CD4-positive, alpha-beta T cell treated with Interleukin-4 for 1 hour (primary cell): ENCODE results near the gene RMDN2.
"Not testable (repeated sequence)": the region's sequence is repeated elsewhere in the genome, so short reads cannot be mapped to it uniquely, and the experiment has no call there.

Source experiments
- DNase-seq, 2 donors: peaks; one replicate each; pipeline ENCODE4 v3.0.0-alpha.2; 2020 to 2022

Gene RMDN2

DNA sequence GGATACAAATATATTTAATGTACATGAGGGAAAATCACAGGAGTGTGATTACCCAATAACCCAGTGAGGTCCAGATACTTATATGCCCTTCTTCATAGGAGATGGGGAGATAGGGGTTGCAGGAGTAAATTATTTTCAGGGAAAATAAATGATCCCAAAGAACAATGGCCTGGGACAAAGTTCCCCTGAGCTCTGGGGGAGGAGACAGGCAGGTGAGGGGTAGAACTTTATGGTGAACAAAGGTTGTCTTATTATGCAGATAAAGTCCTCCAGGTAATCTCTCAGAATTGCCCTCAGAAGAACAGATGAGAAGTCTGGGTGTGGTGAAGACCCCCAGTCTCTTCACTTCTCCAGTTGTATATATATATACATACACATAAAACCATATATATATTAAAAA, 22.1 kb upstream of the RMDN2 start:
- DNase-seq = no peak

DNA sequence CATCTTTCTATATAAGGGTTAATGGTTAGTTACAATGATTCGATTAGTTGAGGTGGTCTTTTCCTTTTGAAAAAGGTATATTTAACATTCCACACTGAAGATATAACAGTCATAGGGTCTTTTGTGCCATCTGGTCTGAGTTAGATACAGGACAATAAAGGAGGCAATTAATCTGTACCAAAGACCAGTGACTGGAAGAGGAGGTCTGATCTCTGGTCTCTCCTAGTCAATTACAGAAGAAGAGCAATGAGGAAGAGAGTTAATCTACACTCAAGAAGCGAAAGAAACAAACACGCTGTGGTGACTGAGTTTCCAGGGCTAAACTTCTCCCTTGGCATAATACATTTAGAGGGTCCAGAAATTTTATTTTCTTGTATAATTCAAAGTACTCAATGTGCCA, 20.7 kb upstream of the RMDN2 start:
- no peak for DNase-seq

DNA sequence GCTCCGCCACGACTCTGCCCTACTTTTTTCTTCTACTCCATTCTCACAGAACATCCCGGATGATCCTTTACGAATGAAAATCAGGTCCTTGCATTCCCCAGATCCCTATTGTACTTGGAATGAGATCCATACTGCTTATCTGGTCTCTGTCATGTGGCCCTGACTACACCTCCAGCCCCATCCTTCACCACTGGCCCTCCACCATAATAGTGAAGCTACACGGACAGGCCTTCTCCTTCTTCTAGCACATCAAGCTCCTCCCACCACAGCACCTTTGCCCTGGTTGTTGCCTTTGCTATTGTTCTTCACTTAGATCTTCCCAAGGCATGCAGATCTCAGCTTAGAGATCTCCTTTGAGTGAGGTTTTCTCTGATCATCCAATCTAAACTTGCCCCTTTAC, 20.1 kb upstream of the RMDN2 start:
- DNase-seq = no peak

DNA sequence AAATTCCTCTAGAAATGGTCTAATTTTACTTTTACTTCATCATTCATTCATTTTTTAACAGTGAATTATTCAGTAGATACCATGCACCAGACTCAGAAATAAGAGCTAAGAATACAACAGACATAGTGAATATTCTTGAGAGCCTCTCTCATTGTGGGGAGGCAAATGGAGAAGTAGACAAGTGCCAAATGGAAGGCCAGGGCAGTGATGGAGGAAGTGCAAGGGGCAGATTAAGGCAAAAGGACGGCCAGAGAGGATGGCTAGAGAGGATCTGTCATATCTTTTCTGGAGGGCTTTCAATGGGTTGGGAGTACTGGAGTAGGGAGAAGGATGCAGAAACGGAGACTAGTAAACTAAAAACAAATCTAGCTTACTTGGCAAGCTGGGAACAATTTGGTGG, 19.0 kb upstream of the RMDN2 start:
- no peak for DNase-seq

DNA sequence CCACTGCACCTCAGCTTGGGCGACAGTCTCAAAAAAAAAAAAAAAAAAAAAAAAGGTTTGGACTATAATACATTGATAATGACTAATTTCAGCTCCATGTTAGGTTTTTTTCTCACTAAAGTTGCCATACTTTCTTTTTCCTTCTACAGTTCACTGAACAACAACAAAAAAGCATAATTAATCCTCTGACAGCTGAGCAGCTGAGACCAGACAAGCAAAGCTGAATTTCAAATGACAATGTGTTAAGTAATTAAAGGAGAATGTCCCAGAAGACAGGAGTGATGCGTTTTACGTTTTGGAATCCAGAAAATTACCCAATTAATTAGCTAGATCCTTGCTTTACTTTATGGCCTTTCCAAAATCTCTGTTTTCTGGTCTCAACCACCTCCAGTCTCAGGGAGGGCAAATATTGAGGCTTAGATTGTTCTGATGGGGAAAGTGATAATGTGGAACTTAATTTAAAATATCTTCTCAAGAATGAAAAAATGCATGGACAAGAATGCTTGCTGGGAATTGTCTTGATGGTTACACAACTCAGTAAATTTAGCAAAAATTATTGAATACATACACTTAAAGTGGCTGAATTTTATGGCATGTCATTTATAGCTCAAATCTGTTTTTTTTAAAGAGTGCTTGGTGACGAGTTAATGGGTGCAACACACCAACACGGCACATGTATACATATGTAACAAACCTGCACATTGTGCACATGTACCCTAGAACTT, 17.4 kb upstream of the RMDN2 start:
- no peak for DNase-seq

DNA sequence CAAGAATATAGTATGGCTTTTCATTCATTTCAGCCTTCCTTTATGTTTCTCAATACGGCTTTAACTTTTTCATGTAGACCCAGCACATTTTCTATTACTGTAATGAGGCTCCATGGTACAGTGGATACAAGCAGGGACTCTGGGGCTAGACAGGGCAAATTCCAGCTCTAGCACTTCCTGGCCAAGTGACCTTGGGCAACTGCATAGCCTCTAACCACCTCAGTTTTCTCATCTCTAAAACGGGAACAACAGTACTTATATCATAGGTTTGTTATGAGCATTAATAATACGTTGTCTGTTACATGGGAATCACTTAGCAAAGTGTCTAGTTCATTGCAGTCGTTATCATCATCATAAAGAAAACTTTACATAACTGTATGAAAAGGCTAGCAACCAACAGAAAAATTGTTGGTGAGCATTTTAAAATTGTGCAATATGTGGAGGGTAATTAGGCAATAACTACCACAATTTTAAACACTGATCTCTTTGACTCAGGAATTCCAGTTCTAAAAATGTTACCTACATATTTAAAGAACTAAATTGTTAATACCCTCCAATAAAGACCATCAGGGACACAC, 13.7 kb upstream of the RMDN2 start:
- no peak for DNase-seq

DNA sequence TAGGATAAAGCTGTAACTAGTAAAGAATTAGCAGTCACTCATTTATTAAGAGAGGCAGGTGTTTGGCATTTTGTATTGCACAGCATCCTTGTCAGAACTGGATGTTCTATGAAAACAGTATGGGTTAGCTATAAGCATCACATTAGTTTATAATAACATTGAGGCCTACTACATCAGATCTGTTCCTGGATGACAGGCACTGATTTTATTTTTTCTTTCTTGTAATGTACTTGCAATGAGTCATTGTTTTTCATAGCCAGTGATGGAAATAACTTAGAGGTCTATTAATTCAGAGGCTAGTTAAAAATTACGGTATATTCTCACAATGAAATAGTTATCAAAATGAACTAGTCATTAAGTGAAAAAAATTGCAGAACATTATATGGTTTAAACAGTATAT, 13.0 kb upstream of the RMDN2 start:
- no peak for DNase-seq

DNA sequence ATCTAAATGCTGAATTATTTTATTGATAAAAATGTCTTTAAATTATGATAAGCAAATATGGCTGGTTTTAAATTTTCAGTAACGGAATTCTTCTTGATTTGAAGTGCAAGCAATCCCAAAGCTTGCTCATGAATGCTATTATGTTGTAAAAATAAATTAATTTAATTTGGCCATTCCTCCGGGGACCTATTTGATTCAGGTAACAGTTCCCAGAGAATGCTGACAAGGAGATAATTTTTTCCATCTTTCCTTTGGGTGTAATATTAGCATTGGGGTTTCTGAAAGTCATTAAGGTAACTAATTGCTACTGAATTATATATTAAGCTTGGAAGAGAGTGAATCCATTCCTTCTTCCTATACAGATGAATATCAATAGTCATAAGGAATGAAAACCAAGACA, 12.5 kb upstream of the RMDN2 start:
- no peak for DNase-seq

DNA sequence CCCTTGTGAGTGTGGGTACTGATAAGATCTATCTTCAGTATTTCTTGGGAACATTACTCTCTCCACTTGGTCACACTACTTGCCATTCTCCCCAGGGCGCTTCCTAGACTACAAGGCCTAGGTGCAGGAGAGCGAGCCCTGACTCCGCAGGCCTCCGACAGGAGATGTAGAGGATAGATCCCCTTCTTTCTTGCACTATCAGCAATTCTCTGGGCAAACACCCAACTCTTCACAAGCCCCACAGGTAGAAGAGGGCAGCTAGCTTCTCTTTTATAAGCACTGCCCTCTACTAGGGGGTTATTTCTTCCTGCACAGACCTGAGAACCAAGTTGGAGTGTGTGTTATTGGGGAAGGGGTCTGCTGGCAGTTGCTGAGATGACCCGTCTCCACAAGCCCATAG, 10.7 kb upstream of the RMDN2 start:
- DNase-seq = no peak

DNA sequence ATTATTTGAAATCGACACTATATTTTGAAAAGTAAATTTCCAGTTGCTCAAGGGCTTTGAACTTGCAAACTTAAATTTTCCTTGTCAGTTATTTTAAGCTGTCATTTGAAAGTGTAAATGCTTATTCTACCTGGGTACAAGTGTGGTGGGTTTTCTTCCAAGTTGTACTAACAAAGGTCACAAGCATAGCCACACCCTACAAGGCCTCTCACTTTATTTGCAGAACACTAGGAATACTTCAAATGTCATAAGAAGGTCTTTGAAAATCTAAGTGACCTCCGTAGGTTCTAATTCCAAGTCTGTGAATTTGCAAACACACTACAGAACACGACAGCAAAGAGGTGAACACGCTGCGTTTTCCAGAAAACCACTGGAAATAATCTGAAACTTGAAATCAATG, 9.3 kb upstream of the RMDN2 start:
- DNase-seq = no peak

DNA sequence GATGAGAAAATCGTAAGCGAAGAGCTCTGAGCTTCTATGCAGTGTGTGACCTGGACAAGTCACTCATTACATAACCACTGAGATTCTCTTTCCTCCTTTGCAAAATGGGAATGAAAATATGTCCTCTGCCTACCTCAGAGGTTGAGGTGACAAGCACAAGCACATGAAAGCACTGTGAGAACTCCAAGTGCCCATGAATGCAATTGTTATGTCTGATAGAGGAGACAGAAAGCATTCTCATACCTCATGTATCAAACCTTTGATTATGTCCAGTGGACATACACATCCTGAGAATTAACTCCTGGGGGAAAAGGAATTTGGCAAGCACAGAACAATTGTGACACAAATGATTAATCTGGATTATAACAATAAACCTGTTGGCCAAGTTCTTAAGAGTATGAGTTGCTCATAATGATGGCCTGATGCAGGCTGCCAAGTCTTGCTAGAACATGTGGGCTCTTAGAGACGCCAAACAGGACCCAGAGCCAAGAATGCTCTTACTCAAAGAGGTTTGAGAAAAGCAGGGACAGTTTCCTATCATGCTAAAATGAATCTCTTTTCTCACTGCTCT, 8.5 kb upstream of the RMDN2 start:
- DNase-seq = no peak

DNA sequence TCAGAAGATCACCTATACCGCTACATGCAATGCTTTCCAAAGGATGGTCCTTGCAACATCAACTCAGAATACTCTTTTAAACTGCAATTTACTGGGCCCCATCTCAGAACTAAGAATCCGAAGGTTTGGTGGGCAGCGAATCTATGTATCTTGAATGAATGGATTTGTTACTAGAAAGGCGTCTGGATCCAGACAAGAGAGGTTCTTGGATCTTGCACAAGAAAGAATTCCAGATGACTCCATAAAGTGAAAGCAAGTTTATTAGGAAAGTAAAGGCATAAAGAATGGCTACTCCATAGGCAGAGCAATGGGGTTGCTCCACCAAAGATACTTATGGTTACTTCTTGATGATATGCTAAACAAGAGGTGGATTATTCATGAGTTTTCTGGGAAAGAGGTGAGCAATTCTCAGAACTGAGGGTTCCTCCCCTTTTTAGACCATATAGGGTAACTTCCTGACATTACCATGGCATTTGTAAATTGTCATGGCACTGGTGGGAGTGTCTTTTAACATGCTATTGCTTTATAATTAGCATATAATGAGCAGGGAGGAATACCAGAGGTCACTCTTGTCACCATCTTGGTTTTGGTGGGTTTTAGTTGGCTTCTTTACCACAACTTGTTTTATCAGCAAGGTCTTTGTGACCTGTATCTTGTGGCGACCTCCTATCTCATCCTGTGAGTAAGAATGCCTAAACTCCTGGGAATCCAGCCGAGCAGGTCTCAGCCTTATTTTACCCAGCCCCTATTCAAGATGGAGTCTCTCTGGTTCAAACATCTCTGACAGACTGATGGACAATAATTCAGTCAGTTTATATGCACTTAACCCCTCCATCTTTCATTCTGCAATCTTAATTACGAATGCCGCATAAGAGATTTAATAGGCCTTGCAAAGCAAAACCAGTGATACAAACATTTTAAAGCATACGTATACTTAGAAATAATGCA, 7.5 kb upstream of the RMDN2 start:
- DNase-seq = no peak

DNA sequence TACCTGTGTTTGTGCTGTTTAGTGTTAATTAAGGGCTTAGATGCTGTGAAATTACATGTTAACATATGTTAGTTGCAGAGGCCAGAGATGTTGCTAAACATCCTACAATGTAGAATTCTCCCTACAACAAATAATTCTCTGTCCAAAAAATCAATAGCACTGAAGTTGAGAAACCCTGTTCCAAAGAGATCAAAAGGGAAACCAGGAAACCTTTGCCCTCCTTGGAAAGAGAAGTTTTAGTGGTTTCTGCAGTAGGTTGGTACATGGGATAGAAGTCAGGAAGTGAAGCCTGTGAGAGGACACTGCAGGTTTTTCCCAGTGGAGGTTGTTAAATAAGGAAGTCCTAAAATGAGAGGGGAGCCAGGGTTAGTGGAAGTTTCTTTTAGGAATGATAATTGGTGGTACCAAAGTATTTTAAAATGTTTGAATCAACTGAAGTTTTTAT, 6.3 kb upstream of the RMDN2 start:
- DNase-seq = no peak

DNA sequence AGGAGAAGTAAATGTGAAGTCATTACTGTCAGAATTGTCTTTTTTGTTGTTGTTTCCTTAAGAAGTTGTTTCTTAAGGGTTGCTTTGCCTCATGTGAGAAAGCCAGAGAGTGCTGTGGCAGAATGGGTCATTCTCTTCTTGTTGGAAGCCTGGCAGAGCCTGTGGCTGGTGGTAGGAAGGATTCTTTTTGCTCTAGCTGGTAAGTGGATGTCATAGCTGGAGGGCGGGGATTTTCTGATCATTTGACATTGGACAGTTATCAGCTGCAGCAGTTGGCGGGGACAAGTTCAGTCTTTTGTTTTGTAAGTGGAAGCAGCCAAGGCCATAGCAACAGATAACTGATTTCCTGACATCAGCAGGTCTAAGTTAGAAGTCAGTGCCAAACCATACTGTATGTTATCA, 5.5 kb upstream of the RMDN2 start:
- DNase-seq = no peak

DNA sequence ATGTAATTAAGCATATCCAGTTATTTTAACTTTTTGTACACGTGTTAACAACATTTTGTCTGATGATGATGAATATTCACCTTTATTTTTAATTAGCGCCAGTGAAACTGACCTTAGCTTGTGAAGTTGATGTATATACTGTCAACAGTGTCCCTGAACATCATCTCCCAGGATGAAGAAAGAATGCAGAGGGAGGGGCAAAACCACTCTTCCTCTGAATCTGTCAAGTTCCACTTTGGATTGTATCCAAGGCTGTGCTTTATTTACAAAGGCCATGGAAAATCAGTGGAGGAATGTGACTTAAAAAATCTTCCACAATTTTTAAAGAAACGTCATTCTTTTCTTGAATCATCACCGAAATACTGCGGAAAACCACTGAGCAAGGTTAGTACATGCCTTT, 4.5 kb upstream of the RMDN2 start:
- DNase-seq = no peak

DNA sequence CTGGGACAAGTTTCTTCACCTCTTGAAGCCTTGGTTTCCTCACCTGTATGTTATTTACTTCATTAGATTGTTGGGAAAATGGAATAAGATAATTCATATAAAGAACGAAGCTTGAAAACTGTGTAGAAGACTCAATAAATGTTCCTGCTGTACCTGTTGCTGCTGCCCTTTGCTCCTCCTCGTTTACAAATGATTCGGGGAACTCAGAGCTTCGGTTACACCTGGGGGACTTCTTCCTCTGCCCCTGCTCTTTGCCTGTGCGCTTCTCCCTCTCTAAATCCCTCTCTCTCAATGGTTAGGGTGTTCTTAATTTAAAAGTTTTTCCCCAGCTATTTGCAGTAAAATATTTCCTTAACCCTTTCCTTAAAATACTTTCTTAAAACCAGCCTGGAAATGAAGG, 3.3 kb upstream of the RMDN2 start:
- DNase-seq = no peak

DNA sequence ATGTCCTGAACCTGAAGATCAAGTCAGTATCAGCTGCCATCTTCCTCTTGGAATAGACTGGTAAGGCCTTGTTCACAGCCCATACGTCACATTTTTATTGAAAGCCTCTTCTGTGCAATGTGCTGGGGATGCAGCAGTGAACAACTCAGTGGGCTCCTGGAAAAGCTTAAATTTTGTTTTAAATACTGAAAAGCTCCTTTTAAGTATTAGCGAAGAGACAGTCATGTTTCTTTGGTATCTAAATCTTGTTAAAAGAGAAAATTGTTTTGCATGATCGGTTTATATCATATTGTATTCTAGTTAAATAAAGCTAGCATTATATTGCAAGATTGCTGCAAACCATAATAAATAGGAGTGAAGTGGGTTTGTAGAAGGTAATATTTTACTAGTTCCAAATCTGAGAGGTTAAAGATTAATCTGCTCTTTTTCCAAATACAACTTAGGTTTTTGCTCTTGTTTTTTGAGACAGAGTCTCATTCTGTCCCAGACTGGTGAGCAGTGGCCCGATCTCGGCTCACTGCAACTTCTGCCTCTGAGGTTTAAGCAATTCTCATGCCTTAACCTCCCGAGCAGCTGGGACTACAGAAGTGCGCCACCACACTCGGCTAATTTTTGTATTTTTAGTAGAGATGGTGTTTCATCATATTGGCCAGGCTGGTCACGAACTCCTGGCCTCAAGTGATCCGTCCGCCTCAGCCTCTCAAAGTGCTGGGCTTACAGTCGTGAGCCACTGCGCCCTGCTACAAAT, 1.6 kb upstream of the RMDN2 start:
- no peak for DNase-seq

DNA sequence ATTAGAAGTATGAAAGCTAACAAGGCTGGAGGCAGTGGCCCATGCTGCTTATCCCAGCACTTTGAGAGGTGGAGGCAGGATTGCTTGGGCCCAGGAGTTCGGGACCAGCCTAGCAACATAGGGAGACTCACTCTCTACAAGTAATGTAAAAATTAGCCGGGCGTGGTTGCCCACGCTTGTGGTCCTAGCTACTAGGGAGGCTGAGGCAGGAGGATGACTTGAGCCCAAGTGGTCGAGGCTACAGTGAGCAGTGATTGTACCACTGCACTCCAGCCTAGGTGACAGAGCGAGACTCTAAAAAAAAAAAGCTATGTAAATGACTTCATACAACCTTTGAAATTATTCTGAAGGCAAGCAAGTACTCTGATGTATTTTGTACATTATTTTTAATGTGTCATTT, 1.5 kb downstream of the RMDN2 start:
- DNase-seq = no peak

DNA sequence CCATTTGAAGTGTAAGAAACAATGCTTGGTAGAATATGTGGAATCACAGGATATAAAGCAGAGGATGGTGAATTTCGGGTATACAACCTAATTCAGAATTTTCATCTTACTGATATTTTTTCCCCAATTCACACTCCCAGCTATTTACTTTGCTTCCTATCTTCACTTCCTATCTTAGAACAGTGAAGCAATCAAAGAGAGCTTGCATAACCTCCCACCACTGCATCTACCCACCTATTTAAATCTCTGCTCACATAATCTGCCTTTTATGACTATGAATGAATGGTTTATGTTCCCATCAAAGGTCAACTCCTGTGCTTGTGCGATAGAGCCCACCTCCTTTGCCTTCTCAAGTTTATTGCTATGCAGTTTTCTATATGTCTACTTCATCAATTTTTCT, 3.3 kb downstream of the RMDN2 start:
- DNase-seq = no peak

DNA sequence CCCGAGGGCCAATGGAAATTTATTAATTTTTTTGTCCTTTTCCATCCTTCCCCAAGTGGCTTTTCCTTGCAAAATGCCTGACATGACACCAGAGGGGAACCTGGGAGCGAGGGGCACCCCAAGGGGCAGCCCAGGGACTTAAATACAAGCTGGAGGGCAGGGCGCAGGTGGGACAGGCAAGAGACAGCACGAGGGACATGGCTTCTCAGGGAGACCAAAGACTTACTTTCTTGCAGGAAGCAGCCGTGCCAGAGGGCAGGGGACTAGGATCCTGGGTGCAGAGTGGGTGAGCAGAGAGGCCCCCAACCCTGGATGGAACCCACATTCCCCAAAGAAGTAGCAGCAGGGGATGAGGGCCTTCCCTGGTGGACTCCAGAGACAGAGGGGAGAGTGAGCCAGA, 5.3 kb downstream of the RMDN2 start:
- not testable (repeated sequence) for DNase-seq

DNA sequence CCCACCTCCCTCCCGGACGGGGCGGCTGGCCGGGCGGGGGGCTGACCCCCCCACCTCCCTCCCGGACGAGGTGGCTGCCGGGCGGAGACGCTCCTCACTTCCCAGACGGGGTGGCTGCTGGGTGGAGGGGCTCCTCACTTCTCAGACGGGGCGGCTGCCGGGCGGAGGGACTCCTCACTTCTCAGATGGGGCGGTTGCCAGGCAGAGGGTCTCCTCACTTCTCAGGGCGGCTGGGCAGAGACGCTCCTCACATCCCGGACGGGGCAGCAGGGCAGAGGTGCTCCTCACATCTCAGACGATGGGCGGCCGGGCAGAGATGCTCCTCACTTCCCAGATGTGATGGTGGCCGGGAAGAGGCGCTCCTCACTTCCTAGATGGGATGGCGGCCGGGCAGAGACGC, 7.8 kb downstream of the RMDN2 start:
- DNase-seq = not testable (repeated sequence)

DNA sequence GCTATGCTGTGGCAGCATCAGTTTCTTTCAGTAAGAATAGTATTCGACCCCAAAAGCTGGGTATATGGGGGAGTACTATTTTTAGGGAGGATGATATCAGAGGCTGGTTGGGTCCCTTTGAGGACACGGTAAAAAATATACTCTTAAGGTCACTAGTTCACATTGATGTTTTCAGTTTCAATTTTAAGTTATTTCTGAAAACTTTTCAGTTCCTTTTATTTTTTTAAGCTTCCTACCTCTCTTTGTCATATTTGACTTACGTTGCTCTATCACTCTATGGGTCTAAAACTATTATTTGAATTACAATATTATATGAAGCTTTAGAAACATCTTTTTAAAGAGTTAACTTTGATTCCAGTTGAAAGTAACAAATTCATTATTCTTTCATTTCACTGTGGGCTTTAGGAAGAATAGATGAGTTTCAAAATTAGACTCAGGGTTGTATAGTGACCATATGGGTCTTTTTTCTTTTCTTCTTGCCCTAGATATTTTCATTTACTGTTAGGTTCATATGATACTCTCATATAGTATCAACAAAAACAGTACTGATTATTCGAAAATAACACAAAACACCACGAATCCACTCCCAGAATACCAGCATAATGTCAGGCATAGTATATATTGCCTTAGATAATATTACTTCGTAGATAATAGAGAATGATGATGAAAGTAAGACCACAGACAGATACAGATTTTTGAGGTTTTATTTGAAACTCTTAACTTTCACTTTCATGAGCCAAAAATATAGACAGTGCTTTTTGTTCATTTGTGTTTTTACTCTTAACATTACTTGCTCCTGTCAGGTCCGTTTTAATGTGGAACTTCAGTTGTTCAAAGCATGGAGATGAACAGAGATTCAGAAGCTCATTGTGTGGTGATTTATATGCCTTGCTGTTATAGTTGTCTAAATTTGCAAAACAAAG, 9.8 kb downstream of the RMDN2 start:
- DNase-seq = peak in 1 of 2 donors; percentile 18
